IMR-90 (cell line): Measurements from ENCODE around the gene DGKD. TPM values are rescaled to one million over a fixed set of nuclear protein-coding genes. Genes with fewer than 3 reads are reported as not detected.
A peak's percentile ranks its signal among the peaks of the same experiment; 100 is the strongest.

ENCODE experiments used
- ATAC-seq: fragments of 200-7000 bp; cut with Tn5 transposase; 2 replicates; pipeline ENCODE4 v1.9.1; 2020; ENCODE audit warnings: low read depth, mild to moderate bottlenecking, moderate library complexity
- BruUV-seq: library from RNA; stranded (reverse); fragments of 400-500 nt; replicated peaks from 2 replicates; lab custom pipeline; 2021; lab: Mats Ljungman, UMichigan
- CTCF ChIA-PET: fragments of 300-600 bp; formaldehyde crosslinking; extraction: SDS; loops from one replicate; lab custom pipeline; 2021; ENCODE audit warnings: antibody characterized with exemption; lab: Yijun Ruan, JAX
- POLR2A ChIA-PET: fragments of 300-600 bp; sonication (Branson Sonifier 250); formaldehyde crosslinking; loops from one replicate; lab custom pipeline; 2022; ENCODE audit warnings: antibody characterized with exemption; ENCODE audit not compliant: unreplicated experiment; lab: Charles Lee
- DNase-seq: peaks from one replicate; pipeline ENCODE4 v3.0.0; 2013
- H2AFZ ChIP-seq: replicated peaks from 2 replicates; pipeline ENCODE3; 2013; ENCODE audit warnings: low read length, mild to moderate bottlenecking; ENCODE audit not compliant: poor library complexity
- H2AK5ac ChIP-seq: 2 replicates; pipeline ENCODE4 v1.6.1; 2013; ENCODE audit warnings: low read depth, low read length, inconsistent platforms
- H2AK9ac ChIP-seq: replicated peaks from 2 replicates; pipeline ENCODE3; 2013; ENCODE audit warnings: mild to moderate bottlenecking, low read depth, low read length, moderate library complexity; ENCODE audit not compliant: poor library complexity
- H2BK120ac ChIP-seq: 2 replicates; pipeline ENCODE4 v1.6.1; 2013; ENCODE audit warnings: low read depth, low read length, inconsistent platforms
- H2BK15ac ChIP-seq: 3 replicates; pipeline ENCODE4 v1.6.1; 2013; ENCODE audit warnings: low read depth, low read length, inconsistent platforms
- H2BK20ac ChIP-seq: 2 replicates; pipeline ENCODE4 v1.6.1; 2013; ENCODE audit warnings: low read depth, mild to moderate bottlenecking, inconsistent platforms, low read length, moderate library complexity
- H2BK5ac ChIP-seq: 2 replicates; pipeline ENCODE4 v1.6.1; 2013; ENCODE audit warnings: mild to moderate bottlenecking, low read depth, low read length, inconsistent platforms; ENCODE audit not compliant: poor library complexity, severe bottlenecking
- H3K14ac ChIP-seq: replicated peaks from 2 replicates; pipeline ENCODE4 v1.6.1; 2013; ENCODE audit warnings: low read depth, low read length, inconsistent platforms
- H3K18ac ChIP-seq: 2 replicates; pipeline ENCODE4 v1.6.1; 2013; ENCODE audit warnings: low read depth, low read length, control low read depth
- H3K23ac ChIP-seq: 2 replicates; pipeline ENCODE4 v1.6.1; 2013; ENCODE audit warnings: low read depth, low read length, inconsistent platforms
- H3K27ac ChIP-seq: 2 replicates; pipeline ENCODE4 v1.5.1; 2013; ENCODE audit warnings: mild to moderate bottlenecking, control low read depth, low read length; ENCODE audit not compliant: insufficient read depth
- H3K27me3 ChIP-seq: 2 replicates; pipeline ENCODE4 v1.6.1; 2013; ENCODE audit warnings: low read length; ENCODE audit not compliant: control insufficient read depth, insufficient read depth
- H3K36me3 ChIP-seq: 2 replicates; pipeline ENCODE4 v1.6.1; 2013; ENCODE audit warnings: low read length, mixed read lengths; ENCODE audit not compliant: control insufficient read depth, insufficient read depth
- H3K4ac ChIP-seq: 2 replicates; pipeline ENCODE4 v1.6.1; 2013; ENCODE audit warnings: low read depth, low read length, inconsistent platforms
- H3K4me1 ChIP-seq: 2 replicates; pipeline ENCODE4 v1.6.1; 2013; ENCODE audit warnings: low read length, mixed read lengths; ENCODE audit not compliant: control insufficient read depth, insufficient read depth
- H3K4me2 ChIP-seq: 2 replicates; pipeline ENCODE4 v1.6.1; 2013; ENCODE audit warnings: low read depth, mild to moderate bottlenecking, control low read depth, low read length, moderate library complexity
- H3K4me3 ChIP-seq: 2 replicates; pipeline ENCODE4 v1.5.1; 2013; ENCODE audit warnings: low read depth, mild to moderate bottlenecking, control low read depth, low read length, moderate library complexity; ENCODE audit not compliant: insufficient read depth
- H3K56ac ChIP-seq: 2 replicates; pipeline ENCODE4 v1.6.1; 2013; ENCODE audit warnings: low read length, inconsistent platforms; ENCODE audit not compliant: insufficient read depth; ENCODE audit errors: extremely low read depth
- H3K79me1 ChIP-seq, 2 experiments: 2 replicates each; pipeline ENCODE4 v1.6.1; 2013; ENCODE audit warnings: low read length in 2 of 2, inconsistent platforms in 1 of 2, low read depth in 1 of 2
- H3K9ac ChIP-seq: 2 replicates; pipeline ENCODE4 v1.6.1; 2013; ENCODE audit warnings: low read depth, low read length, control low read depth
- H3K9me1 ChIP-seq: 2 replicates; pipeline ENCODE4 v1.6.1; 2013; ENCODE audit warnings: low read length, inconsistent platforms; ENCODE audit not compliant: insufficient read depth
- H3K9me3 ChIP-seq: 2 replicates; pipeline ENCODE4 v1.6.1; 2013; ENCODE audit warnings: low read length; ENCODE audit not compliant: control insufficient read depth, insufficient read depth
- H4K20me1 ChIP-seq: 2 replicates; pipeline ENCODE4 v1.6.1; 2013; ENCODE audit warnings: low read length, inconsistent platforms; ENCODE audit not compliant: insufficient read depth
- H4K5ac ChIP-seq: 2 replicates; pipeline ENCODE4 v1.6.1; 2013; ENCODE audit warnings: mild to moderate bottlenecking, low read depth, low read length, control low read depth
- H4K8ac ChIP-seq, 2 experiments: 2 replicates each; pipeline ENCODE4 v1.6.1; 2013; ENCODE audit warnings: low read depth in 2 of 2, low read length in 2 of 2, control low read depth in 1 of 2, inconsistent platforms in 1 of 2
- H4K91ac ChIP-seq: 2 replicates; pipeline ENCODE4 v1.6.1; 2013; ENCODE audit warnings: low read depth, low read length, inconsistent platforms; ENCODE audit not compliant: insufficient read depth
- BHLHE40 ChIP-seq: fragments of 150-350 bp; IDR thresholded peaks from 2 replicates; pipeline ENCODE4 v1.6.1; 2016; ENCODE audit warnings: mild to moderate bottlenecking, low read depth, low read length
- CHD1 ChIP-seq: IDR thresholded peaks from 2 replicates; pipeline ENCODE4 v1.6.1; 2012; ENCODE audit warnings: low read depth, low read length, improper control_type of control experiment
- FOS ChIP-seq: fragments of 150-350 bp; IDR thresholded peaks from 2 replicates; pipeline ENCODE4 v1.6.1; 2016; ENCODE audit warnings: low read depth, low read length
- MAFK ChIP-seq: IDR thresholded peaks from 2 replicates; pipeline ENCODE4 v1.6.1; 2012; ENCODE audit warnings: low read depth, low read length, improper control_type of control experiment
- MAZ ChIP-seq: IDR thresholded peaks from 2 replicates; pipeline ENCODE4 v1.6.1; 2012; ENCODE audit warnings: low read depth, mild to moderate bottlenecking, low read length, improper control_type of control experiment, moderate library complexity, borderline replicate concordance
- MXI1 ChIP-seq: IDR thresholded peaks from 2 replicates; pipeline ENCODE4 v1.6.1; 2012; ENCODE audit warnings: low read depth, mild to moderate bottlenecking, low read length, moderate library complexity, borderline replicate concordance
- NFE2L2 ChIP-seq: fragments of 150-350 bp; IDR thresholded peaks from 2 replicates; pipeline ENCODE4 v1.6.1; 2016; ENCODE audit warnings: low read depth, mild to moderate bottlenecking, low read length
- POLR2A ChIP-seq: IDR thresholded peaks from 2 replicates; pipeline ENCODE4 v1.6.1; 2012; ENCODE audit warnings: mild to moderate bottlenecking, low read depth, low read length
- RCOR1 ChIP-seq: IDR thresholded peaks from 2 replicates; pipeline ENCODE4 v1.6.1; 2012; ENCODE audit warnings: mild to moderate bottlenecking, low read length, improper control_type of control experiment; ENCODE audit not compliant: insufficient replicate concordance
- RFX5 ChIP-seq: IDR thresholded peaks from 2 replicates; pipeline ENCODE4 v1.8.0; 2012; ENCODE audit warnings: low read depth, mild to moderate bottlenecking, low read length, moderate library complexity
- SMC3 ChIP-seq: fragments of 150-350 bp; IDR thresholded peaks from 2 replicates; pipeline ENCODE4 v1.6.1; 2016; ENCODE audit warnings: low read depth, mild to moderate bottlenecking, antibody characterized with exemption, low read length, moderate library complexity
- WGBS, 2 experiments: methylation state at CpG; one replicate each; pipeline versions ENCODE4 v1.1.5 to v1.1.7; 2013; ENCODE audit warnings: missing lambda C conversion rate in 2 of 2; ENCODE audit not compliant: insufficient read length in 1 of 2; ENCODE audit errors: extremely low coverage in 2 of 2; 5-methylcytosine and 5-hydroxymethylcytosine counted together
- dilution Hi-C: fragments of 300-500 bp; cut with HindIII; formaldehyde crosslinking; loops from one replicate; pipeline ENCODE4 v1.14.3; 2018; ENCODE audit warnings: low sequenced_read_pairs; ENCODE audit not compliant: unreplicated experiment
- in situ Hi-C: fragments of 300-500 bp; cut with MboI; formaldehyde crosslinking; loops from 3 replicates; pipeline ENCODE4 v1.14.3; 2019; ENCODE audit warnings: low sequenced_read_pairs, inconsistent platforms, mixed read lengths
- intact Hi-C: fragments of 100-400 bp; cut with micrococcal nuclease; formaldehyde crosslinking; loops from 2 replicates; pipeline ENCODE4 v1.10.0; 2022
- polyA plus RNA-seq, 3 experiments: library from polyadenylated mRNA; depleted of rRNA; stranded (reverse); fragments of >200 nt; gene quantifications; 2 replicates each; pipeline ENCODE4 v1.2.3, GENCODE V29; 2012; ENCODE audit warnings: low replicate concordance in 1 of 3
- total RNA-seq: library from RNA; depleted of rRNA; stranded (reverse); fragments of >200 nt; gene quantifications from 2 replicates; pipeline ENCODE4 v1.2.3, GENCODE V29; 2012
- TF ChIP-seq, protein P1 (sequence below): fragments of 150-350 bp; IDR thresholded peaks from 2 replicates; pipeline ENCODE4 v1.6.1; 2016; ENCODE audit warnings: low read depth, mild to moderate bottlenecking, low read length, moderate library complexity, borderline replicate concordance
- TF ChIP-seq, protein P2 (sequence below): fragments of 150-350 bp; IDR thresholded peaks from 2 replicates; pipeline ENCODE4 v1.6.1; 2017; ENCODE audit warnings: mild to moderate bottlenecking, antibody characterized with exemption, low read length, low read depth
- TF ChIP-seq, protein P3 (sequence below): conservative IDR thresholded peaks from 2 replicates; pipeline ENCODE4 v1.5.1; 2012; ENCODE audit warnings: mild to moderate bottlenecking, low read depth, low read length, improper control_type of control experiment

DGKD gene
- total and polyA plus RNA-seq, 2 of the 4 experiments (the other 2 are of a cell fraction) = 6.5 to 10.1 TPM

DNA sequence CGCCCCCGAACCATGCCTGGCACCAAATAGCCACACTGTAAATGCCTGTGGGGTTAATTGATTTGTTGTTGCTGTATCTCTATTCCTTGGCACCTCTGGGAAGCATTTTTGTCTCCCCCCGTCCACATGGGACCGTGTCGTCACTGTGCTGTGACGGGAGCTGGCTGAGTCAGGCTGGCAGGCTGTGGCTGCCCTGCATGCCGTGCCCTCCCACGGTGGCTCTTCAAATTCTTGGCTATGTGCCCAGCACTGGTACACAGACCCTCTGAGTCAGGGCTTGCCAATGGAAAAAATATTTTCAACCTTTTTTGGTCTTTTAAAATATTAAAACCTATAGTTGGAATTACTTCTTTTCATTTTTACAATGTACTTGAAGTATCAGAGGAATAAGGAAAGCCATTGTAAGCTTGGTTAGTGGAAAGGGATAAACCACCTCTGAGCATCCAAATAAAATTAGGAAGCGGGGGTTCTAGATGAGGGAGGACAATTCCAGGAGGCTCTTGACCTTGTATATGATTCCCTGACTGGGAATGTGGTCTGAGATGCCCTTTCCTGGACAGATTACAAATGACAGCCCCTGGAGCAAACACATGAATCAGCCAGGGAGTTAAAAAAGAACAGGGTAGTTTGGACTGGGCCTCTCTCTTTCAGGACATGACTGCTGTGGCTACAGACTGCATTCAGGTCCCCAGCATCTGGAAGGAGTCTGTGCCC, 59.4 kb downstream of the DGKD start:
- Histone ChIP-seq H3K23ac (peak overlapping the region; percentile 29), H2AK5ac (peak overlapping the region; percentile 88), H3K36me3 (no peaks in the 10 kb centered on the region), H4K20me1 (no peaks in the 10 kb centered on the region), H4K91ac (peak overlapping the region; percentile 72), H2BK120ac (peak overlapping the region; percentile 55), H2BK5ac (peak overlapping the region; percentile 79), H3K79me1 (peaks cover 0 to 46% of the 10 kb centered on the region in 2 experiments; a peak in 2 of 4 replicates), H2BK15ac (0 out of 3 replicates have a peak overlapping the region, but pooled peaks have one; percentile 68), H3K4me3 (no peak overlapping the region), H3K9me3 (peaks cover 2% of the 10 kb centered on the region; the same call in 1 of the 2 replicates), H3K27ac (peak overlapping the region; percentile 48), H3K56ac (no peak overlapping the region), H3K18ac (peak overlapping the region; percentile 70; the same call in 1 of the 2 replicates), H3K4ac (peak overlapping the region; percentile 88), H3K9me1 (peaks cover 17% of the 10 kb centered on the region), H2AK9ac (peak overlapping the region; percentile 71), H3K4me2 (peak overlapping the region; percentile 16; the same call in 1 of the 2 replicates), H2BK20ac (peak overlapping the region; percentile 63), H3K27me3 (no peaks in the 10 kb centered on the region), H4K5ac (peak overlapping the region; percentile 45; the same call in 1 of the 2 replicates), H3K4me1 (peaks cover 17% of the 10 kb centered on the region), H3K14ac (peak overlapping the region; percentile 74), H4K8ac (peak overlapping the region; percentile 8 to 64; a peak in 2 of 4 replicates), H3K9ac (no peak overlapping the region), H2AFZ (peak overlapping the region; percentile 47)
- no TSS peak for BruUV-seq
- in situ Hi-C loops (no loop called here), intact Hi-C loops (no loop called here), dilution Hi-C loops (no loop called here)
- no CpG with 5 or more reads among the region's 9 CpGs for WGBS, 2 experiments
- ATAC-seq (peak; percentile 64), DNase-seq (peak; percentile 46)
- ChIA-PET POLR2A (no interaction called here), CTCF (interaction anchor here (0.5 to 0.8 kb wide), 3 partner anchors 13 to 344 kb away, joined by 3 read pairs; no protein-coding TSS in a partner anchor)
- no peak for TF ChIP-seq FOS
- no peak for TF ChIP-seq NFE2L2
- no peak for TF ChIP-seq SMC3
- no peak for TF ChIP-seq CHD1
- TF ChIP-seq, protein P1, sequence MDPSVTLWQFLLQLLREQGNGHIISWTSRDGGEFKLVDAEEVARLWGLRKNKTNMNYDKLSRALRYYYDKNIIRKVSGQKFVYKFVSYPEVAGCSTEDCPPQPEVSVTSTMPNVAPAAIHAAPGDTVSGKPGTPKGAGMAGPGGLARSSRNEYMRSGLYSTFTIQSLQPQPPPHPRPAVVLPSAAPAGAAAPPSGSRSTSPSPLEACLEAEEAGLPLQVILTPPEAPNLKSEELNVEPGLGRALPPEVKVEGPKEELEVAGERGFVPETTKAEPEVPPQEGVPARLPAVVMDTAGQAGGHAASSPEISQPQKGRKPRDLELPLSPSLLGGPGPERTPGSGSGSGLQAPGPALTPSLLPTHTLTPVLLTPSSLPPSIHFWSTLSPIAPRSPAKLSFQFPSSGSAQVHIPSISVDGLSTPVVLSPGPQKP = no peak
- TF ChIP-seq POLR2A = no peak
- TF ChIP-seq MAZ = no peak; the same call in 1 of the 2 replicates
- no peak for TF ChIP-seq BHLHE40
- TF ChIP-seq, protein P2, sequence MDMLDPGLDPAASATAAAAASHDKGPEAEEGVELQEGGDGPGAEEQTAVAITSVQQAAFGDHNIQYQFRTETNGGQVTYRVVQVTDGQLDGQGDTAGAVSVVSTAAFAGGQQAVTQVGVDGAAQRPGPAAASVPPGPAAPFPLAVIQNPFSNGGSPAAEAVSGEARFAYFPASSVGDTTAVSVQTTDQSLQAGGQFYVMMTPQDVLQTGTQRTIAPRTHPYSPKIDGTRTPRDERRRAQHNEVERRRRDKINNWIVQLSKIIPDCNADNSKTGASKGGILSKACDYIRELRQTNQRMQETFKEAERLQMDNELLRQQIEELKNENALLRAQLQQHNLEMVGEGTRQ = no peak
- TF ChIP-seq, protein P3, sequence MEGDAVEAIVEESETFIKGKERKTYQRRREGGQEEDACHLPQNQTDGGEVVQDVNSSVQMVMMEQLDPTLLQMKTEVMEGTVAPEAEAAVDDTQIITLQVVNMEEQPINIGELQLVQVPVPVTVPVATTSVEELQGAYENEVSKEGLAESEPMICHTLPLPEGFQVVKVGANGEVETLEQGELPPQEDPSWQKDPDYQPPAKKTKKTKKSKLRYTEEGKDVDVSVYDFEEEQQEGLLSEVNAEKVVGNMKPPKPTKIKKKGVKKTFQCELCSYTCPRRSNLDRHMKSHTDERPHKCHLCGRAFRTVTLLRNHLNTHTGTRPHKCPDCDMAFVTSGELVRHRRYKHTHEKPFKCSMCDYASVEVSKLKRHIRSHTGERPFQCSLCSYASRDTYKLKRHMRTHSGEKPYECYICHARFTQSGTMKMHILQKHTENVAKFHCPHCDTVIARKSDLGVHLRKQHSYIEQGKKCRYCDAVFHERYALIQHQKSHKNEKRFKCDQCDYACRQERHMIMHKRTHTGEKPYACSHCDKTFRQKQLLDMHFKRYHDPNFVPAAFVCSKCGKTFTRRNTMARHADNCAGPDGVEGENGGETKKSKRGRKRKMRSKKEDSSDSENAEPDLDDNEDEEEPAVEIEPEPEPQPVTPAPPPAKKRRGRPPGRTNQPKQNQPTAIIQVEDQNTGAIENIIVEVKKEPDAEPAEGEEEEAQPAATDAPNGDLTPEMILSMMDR = no peak
- no peak for TF ChIP-seq MXI1
- no peak for TF ChIP-seq RFX5
- TF ChIP-seq RCOR1 = no peak
- no peak for TF ChIP-seq MAFK
